ENCODE data around the gene TSR3.

TSR3 gene

DNA sequence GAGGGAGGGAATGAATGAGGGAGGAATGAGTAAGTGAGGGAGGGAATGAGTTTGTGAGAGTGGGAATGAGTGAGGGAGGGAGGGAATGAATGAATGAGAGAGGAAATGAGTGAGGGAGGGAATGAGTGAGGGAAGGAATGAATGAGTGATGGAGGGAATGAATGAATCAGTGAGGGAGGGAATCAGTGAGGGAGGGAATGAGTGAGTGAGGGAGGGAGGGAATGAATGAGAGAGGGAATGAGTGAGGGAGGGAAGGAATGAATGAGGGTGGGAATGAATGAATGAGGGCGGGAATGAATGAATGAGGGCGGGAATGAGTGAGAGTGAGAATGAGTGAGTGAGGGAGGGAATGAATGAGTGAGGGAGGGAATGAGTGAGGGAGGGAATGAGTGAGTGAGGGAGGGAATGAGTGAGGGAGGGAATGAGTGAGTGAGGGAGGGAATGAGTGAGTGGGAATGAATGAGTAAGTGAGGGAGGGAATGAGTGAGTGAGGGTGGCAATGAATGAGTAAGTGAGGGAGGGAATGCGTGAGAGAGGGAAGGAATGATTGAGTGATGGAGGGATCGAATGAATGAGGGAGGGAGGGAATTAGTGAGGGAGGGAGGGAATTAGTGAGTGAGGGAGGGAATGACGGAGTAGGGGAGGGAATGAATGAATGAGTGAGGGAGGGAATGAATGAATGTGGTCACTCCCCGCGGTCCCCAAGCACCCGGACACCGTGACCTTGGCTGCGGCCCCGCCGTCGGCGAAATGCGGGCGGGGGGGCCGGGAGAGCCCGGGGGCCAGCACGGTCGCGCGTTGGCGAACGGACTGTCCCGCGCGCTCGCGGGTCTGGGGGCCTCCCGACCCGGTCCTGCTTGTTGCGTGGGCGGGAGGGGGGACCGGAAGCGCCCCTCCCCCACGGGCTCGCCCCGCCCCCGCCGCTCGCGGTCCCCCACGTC, 43.4 kb downstream of the TSR3 start:
- peak in 1 of 2 experiments; percentile 86 for DNase-seq

DNA sequence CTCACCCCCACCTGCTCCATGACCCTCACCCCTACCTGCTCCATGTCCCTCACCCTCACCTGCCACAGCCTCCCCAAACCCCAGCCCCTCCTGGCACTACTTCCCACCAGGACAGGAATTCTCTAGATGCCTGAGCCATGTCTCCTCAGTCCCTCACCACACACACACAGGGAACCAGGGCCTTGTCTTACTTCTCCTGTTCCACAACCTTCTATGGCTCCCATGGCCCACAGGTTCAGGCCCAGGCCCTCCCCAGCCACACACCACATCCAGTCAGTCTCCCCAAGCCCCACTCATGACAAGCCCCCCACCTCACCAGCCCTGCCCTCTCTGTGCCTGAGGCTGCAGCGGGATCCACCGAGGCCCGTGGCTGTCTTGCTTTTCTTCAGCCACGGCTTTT, 45.3 kb downstream of the TSR3 start:
- no peak for DNase-seq

DNA sequence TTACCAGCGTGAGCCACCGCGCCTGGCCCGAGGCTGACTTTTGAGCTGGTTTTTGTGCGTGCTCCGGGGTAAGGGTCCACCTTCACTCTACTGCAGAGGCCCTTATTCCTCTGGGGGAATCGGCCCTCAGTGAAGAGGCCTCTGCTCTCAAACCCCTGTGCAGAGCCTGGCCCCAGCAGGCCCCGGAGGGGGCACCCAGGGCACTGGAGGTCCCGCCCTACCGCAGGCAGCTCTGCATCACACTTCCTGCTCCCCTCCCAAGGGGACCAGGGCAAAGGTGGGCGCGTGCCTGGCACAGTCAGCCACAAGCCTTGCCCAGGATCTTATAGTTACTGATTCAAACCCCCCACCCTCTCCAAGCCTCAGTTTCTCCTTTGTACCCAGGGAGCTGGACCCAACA, 45.9 kb downstream of the TSR3 start:
- no peak for DNase-seq

DNA sequence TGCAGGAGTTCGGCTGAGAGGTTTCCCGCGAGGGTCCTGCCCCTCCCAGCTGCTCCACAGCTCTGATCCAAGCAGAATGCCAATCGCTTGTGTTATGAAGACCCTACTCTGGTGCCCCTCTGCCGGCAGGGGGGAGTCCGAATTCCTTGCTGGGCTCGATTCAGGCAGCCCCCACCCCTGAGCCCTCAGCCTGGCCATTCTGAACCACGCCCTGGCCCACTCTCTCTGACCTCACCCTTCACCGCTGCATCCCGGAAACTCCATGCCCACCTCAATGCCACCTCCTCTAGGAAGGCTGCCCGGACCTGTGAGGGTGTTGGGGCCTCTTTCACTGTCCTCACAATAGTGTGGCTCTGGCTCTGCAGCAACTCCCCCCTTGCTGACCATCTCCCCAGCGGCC, 50.1 kb downstream of the TSR3 start:
- DNase-seq: no peak

DNA sequence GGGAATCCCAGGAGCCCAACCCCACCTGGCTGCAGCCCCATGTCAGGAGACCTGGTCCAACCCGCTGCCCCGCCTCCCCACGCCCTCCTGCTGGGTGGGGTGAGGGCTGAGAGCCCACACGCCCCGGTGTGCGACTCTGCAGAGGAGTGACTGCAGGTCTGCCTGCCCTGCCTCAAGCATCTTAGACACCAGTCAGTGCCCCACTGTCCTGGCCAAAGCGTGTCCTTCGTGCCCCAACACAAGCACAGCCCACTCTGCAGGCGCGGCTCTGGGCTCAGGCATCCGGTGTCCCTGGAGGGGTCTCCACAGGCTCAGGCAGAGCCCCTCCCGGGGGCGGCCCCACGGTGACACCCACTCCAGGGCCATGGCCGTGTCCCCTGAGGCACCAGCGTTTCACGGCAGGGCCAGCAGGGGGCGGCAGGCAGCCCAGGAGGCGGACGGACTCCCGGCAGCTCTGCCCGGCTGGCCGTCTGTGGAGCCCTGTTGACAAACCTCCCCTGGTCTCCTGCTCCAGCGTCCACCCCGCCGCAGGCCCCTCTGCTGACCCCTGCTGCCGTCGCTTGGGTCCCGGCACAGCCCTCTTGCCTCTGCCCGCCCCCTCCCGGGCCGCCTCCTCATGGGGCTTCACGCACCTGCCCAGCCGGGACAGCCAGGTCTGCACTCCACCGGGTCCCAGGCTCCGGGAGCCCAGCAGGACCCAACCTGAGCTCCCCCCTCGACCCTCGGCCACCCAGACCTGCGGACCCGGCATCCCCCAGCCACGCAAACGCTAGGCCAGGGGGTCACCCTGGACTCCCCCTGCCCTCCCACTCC, 50.8 kb downstream of the TSR3 start:
- peak; percentile 54 to 71 for DNase-seq

DNA sequence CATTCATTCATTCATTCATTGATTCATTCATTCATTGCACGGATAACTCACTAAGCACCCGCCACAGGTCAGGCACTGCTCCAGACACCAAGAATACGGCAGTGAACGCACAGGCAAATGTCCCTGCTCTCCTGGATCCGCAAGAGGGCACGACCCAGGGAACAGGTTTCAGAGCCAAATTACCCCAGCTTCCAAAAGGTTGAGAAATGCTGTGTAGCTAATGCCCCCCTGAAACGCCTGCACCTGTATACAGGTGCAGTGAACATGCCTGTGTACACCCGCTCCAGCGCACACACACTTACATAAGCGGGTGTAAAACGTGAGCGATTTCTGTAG, 51.8 kb downstream of the TSR3 start:
- no peak for DNase-seq

All from NCI-H1930 (cell line).